HL-60/S4 treated with retinoic acid at 250 ng/mL for 4 days and 3 days (cell line): ENCODE measurements around the gene PSMA3.
"Not testable (repeated sequence)": the region's sequence is repeated elsewhere in the genome, so short reads cannot be mapped to it uniquely, and the experiment has no call there.

Experiments used
- in situ Hi-C: fragments of 300-500 bp; cut with MboI; formaldehyde crosslinking; loops from 2 replicates; pipeline ENCODE4 v1.7.0; 2022; ENCODE audit warnings: low sequenced_read_pairs

Gene PSMA3

DNA sequence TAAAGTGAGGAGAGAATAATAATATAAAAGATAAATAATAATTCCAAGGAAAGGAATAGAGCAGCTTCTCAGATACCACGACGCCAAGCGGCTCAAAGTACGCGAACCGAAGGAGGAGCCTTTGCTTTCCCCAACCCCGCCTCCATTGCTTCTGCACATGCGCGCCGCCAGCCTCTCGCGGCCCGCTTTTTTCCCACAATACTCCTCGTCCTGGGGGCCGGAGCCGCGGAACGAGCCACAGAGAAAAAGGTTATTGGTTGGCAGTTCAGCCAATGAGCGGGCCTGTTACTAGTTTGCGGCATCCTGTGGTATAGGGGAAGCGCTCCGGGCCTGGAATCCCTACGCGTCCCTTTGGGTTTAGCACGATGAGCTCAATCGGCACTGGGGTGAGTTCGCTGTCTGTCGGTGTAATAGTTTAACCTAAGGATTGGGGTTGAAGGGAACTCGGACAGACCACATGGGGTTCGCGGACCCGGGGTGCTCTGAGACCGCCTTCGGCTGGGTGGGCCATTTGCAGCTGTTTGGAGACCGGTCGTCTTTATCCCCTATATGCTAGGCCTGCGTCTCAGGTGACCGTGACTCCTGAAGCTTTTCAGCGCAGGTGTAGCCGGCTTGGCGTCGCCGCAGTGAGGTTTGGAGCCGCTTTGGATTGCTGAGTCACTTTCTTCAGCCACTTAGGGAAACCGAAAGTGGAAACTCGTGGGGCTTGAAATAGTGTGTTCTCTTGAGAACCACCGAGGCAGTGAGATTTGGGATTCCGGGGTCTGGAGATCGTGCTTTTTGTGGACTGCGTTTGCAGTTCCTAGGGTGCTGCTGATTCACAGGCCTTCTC, at the start of gene PSMA3:
TSS of gene PSMA3 (plus strand) at position 288 of the 832 bp plus-strand sequence. CDS start at position 366, 78 bp downstream.
- in situ Hi-C loops, result no loop called here

GRCh38 chr14:58196198-58196597, 48.4 kb upstream of the PSMA3 start:
- in situ Hi-C loops, result no loop called here

DNA sequence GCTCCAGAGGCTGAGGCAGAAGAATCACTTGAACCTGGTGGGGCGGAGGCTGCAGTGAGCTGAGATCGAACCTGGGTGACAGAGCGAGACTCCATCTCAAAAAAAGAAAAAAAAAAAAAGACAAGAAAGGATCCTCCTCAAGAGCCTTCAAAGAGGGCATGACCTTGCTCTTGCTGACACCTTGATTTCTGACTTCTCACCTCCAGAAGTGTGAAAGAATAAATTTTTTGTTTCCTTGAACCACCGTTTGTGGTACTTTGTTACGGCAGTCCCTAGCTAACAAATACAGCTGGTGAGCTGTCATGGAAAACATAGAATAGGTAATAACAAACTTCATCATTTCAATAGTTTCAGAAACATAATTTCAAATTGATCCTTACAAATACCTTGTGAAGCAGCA, 46.6 kb upstream of the PSMA3 start:
- in situ Hi-C loops, result no loop called here

DNA sequence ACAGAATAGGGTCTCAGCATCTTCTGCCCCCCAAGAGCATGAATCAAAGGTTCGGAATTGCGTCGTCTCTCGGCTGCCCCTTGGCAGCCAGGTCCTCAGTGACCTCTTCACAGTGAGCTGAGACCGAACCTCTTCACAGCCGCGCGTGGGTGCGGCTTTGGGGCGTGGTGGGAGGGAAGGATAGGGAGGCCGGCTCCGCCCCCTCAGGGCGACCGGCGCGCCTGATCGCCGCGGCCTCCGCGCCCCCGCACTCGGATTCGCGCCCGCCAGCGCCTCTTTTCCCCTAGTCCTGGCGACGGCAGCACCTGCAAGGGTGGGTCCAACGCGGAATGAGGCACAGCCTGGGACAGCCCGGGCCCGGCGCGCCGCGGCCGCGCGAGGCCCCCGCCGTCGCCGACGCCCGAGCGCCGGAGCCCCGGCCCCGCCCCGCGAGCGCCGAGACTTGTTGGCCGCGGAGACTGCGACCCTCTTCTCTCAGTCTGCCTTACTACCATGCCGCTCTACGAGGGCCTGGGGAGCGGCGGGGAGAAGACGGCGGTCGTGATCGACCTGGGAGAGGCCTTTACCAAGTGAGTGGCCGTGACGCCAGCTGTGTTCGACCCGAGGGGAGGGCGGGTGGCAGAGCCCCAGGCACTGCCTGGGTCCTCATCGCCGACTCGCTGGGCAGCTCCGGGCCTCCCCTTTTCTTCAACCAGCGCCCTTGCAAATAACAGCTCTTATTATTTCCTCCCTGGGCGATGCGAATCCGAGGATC, 44.7 kb upstream of the PSMA3 start, which contains the start of gene ACTR10:
TSS of gene ACTR10 (plus strand) at position 424 of the 754 bp plus-strand sequence. CDS start at position 493, 69 bp downstream.
- in situ Hi-C loops, result no loop called here

DNA sequence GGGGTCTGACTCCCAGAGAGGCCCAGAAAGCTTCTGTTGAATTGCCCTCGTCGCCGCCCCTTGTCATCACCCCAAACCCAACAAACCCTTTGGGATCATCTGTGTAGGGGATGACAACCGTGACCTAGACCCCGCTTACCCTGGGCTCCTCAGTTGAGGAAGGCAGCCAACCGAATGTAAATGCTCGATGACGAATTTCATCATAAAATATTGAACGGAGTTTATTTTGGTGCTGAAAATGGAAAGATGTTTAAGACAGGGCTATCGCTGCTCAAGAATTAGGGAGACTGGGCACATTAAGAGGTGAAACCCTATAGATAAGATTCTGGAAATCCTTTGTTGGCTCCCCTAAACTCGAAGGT, 44.2 kb upstream of the PSMA3 start:
- in situ Hi-C loops, result no loop called here

DNA sequence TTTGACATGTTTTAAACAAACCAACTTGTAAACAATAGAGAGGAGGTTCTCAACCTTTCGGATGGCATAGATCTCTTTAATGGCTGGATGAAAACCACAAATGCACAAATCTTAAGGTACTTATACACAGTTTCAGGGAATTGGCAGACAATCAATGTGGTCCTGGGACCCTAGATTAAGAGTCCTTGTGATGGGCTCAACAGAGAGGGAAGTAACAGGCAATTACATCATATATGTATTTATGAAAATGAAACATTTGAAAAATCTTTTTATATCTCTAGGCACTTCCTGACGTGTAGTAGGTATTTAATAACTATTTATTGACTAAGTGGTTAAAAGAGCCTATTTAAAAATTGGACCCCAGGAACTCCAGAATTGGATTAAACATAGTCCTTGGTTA, 43.8 kb upstream of the PSMA3 start:
- in situ Hi-C loops, result no loop called here

DNA sequence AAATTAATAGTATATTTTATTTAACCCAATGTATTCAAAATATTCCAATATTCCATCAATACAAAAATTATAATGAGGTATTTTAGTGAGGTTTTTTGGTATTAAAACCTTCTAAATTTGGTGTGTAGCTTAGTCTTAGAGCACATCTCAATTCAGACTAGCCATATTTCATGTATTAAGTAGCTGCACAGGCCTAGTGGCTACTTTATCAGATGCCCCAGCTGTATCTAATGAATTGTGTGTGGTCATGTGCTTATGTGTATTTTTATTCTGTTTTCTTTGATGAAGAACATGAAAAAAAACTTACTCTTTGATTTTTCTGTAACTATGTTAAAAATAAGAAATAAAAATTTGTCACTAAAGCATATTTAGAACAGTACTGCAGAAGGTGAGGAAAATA, 31.5 kb upstream of the PSMA3 start:
- in situ Hi-C loops, result no loop called here

- in situ Hi-C loops, result no loop called here
Observed at GRCh38 chr14:58215191-58215914, 29.3 kb upstream of the PSMA3 start.

DNA sequence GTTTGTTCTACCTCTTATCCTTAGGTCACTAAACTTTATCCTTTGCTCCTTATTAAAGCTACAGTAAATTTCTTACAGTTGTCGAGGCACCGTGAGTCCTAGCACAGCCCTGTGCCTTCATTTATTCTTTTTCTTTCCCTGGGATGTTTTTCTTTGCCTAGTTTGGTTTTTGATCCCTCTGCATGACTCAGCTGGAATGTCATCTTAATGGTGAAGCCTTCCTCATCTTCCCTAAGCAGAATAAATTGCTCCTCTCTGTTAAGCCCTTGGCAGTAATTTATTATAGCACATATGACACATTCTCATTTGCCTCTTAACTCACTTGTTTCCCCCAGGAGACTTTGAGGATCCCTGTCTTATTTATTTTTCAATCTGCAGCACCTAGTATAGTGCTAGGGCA, 28.1 kb upstream of the PSMA3 start:
- in situ Hi-C loops, result no loop called here

DNA sequence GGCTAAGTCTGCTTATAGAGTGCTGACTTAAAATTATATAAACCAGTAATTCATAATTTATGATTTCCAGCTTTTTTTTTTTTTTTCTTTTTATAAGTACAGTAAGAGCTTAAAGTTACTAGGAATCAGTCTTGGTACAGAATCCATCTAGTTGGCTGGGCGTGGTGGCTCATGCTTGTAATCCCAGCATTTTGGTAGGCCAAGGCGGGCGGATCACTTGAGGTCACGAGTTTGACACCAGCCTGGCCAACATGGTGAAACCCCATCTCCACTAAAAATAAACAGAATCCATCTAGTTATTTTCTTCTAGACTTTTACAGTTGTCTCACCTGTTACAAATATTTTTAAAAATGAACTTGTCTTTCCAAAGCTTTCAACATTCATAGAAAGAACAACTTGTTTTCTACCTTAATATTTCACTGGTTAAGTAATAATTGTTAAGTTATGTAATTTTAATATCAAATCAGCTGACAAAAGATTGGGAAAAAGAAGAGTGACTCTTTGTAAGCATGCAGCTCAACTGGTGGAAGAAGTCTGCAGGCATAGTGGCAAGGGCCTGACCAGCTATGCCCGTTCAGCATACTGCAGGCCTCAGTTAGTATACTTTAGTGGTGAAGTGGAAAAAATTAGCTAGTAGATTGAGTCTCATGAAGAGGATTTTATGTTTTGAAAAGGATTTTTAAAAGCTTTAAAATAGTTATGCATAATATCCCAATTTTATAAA, 17.4 kb upstream of the PSMA3 start:
- in situ Hi-C loops, result no loop called here

DNA sequence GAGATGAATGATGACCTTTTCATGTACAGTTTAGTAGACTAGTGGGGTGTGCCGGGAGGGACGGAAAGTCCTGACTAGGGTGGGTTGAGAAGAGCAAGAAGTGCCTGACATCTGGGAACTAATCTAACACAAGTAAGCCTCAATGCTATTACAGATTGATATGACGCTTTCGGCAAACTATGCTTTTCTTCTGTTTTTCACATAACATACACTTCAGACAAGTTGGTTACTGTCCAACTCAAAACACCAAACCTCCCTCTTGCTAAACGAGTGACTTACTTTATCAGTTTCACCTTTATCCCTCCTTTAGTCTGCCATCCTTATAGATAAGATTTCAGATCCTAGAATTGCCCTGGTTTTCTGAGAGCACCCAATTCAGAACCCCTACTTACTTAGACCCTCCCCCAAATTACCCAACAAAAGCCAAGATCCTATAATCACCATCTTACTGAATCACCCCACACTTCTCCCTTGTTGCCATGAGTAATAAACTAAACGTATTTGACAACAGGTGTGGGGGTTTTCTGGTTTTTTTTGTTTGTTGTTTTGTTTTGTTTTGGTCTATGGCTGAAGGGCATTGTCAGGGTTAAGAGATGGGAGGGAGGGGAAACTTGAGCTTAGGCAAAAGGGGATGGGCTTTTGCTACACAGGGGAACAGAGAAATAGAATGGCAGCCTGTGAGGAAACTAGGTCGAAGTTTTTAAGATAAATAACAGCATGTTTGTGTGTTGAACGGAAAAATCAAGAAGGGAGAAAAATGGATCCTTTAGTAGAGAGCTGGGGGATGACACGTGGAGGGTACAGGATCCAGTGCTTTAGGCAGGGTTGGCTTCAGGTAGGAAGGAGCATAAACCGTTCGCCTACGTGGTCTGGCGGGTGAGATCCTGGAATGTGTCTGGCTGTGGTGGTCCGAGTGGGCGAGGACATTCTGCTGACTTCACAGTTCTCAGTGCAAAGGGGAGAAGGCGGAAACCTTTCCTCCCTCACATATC, 6.1 kb upstream of the PSMA3 start:
- in situ Hi-C loops, result no loop called here

DNA sequence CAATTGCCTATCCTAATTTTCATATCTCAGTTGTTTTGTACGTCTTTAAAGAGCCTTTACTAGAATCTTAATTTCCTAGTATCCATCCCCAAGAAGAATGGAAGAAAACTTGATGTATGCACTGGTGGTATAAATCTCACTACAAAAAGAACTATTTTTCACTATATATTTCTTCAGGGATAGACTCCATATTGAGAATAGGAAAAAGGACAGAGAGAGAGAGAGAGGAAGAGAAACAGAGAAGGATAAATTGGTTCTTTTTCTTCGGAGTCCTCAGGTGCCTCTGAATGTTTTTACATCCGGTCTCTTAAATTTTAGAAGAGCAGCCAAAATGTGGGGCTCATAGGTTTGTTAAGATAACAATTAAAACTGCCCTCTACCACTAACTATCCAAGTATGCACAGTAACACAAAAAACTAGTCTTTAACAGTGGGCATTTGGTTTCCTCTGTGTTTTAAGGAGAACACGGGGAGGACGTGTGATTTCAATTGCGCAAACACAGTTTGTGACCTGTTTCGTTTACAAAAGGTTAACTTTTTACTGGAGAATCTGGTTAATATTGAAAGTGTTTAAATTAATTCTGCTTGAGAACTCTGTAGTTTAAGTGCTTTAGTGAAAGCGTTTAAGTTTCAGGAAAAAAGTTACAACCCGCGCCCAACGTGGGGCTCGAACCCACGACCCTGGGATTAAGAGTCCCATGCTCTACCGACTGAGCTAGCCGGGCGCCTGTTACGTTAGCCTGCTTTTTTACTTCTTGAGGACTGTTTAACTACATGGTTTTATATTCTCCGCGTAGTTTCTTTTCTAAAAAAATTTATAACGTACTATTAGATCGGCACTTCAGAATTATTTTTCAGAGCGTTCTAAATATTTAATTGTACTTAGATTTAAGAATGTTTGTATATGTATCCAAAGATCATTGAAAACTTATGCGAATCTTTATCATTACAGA, 5.1 kb upstream of the PSMA3 start:
- in situ Hi-C loops, result no loop called here

- in situ Hi-C loops, result no loop called here
Observed at GRCh38 chr14:58243790-58244555, 670 bp upstream of the PSMA3 start.

- in situ Hi-C loops, result no loop called here
Observed at GRCh38 chr14:58245562-58245961, 919 bp downstream of the PSMA3 start.

DNA sequence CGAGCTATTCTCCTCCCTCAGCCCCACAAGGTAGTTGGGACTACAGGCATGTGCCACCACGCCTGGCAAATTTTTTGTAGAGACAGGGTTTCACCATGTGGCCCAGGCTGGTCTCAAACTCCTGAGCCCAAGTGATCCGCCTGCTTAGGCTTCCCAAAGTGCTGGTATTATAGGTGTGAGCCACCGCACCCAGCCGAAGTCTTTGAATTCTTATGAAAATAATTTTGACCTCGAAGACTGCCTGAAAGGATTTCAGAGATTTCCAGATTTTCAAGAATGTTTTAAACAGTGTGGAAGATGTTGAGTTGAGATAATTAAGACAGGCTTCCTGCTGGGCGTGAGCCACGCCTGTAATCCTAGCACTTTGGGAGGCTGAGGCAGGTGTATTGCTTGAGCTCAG, 5.0 kb downstream of the PSMA3 start:
- in situ Hi-C loops, result no loop called here

- in situ Hi-C loops, result no loop called here
Observed at GRCh38 chr14:58258156-58258555, 13.5 kb downstream of the PSMA3 start.

GRCh38 chr14:58262005-58262404, 17.4 kb downstream of the PSMA3 start:
- in situ Hi-C loops, result not testable (repeated sequence)

DNA sequence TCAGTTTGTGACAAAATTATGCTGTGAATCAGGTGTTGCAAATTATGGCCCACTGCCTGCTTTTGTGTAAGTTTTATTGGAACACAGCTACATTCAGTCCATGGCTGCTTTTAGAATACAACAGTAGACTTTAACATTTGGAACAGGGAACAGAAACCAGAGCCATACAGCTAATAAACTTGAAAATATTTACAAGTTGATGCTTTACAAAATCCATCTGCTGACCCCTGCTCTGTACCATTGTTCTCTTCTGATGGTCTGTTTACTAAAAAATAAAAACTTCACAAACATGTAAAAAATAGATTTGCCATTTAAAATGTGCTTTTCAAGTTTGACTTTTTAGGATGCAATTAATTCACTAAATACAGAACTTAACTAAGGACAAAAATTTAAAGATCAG, 20.8 kb downstream of the PSMA3 start:
- in situ Hi-C loops, result no loop called here
